ENCODE data around the gene DHX58.

Gene DHX58

GRCh38 chr17:42109086-42109485 lies 3.4 kb downstream of the DHX58 start:
- DNase-seq = no peak

GRCh38 chr17:42107597-42108576 lies 4.6 kb downstream of the DHX58 start:
- peak; percentile 96 for DNase-seq

GRCh38 chr17:42107124-42107523 lies 5.4 kb downstream of the DHX58 start:
- DNase-seq = no peak

- no peak for DNase-seq
Measured at GRCh38 chr17:42106009-42106408, 6.5 kb downstream of the DHX58 start.

- DNase-seq = no peak
Measured at GRCh38 chr17:42104264-42104663, 8.2 kb downstream of the DHX58 start.

- DNase-seq = no peak
Measured at GRCh38 chr17:42103221-42103954, 9.1 kb downstream of the DHX58 start.

- peak; percentile 69 for DNase-seq
Measured at GRCh38 chr17:42101513-42102292, 10.8 kb downstream of the DHX58 start.

GRCh38 chr17:42098730-42099399 lies 13.6 kb downstream of the DHX58 start:
- no peak for DNase-seq

- DNase-seq = peak; percentile 57
Measured at GRCh38 chr17:42097691-42098631, 14.6 kb downstream of the DHX58 start, which contains the start of gene ZNF385C. TSS of gene ZNF385C (minus strand) at chr17:42098473. CDS start at chr17:42063056, 35,417 bp downstream.

GRCh38 chr17:42096360-42097111 lies 16.0 kb downstream of the DHX58 start:
- DNase-seq = no peak

- no peak for DNase-seq
Measured at GRCh38 chr17:42094375-42095069, 18.0 kb downstream of the DHX58 start.

- DNase-seq = no peak
Measured at GRCh38 chr17:42092939-42093338, 19.6 kb downstream of the DHX58 start.

GRCh38 chr17:42090964-42091790 lies 21.3 kb downstream of the DHX58 start:
- no peak for DNase-seq

GRCh38 chr17:42088736-42089135 lies 23.8 kb downstream of the DHX58 start:
- no peak for DNase-seq

- no peak for DNase-seq
Measured at GRCh38 chr17:42087736-42088705, 24.5 kb downstream of the DHX58 start.

- no peak for DNase-seq
Measured at GRCh38 chr17:42087042-42087701, 25.3 kb downstream of the DHX58 start.
